K562 (cell line): Measurements from ENCODE around the gene SPEG. TPM values are rescaled to one million over a fixed set of nuclear protein-coding genes. Genes with fewer than 3 reads are reported as not detected.
A peak's percentile ranks its signal among the peaks of the same experiment; 100 is the strongest.

Experiments used
- ATAC-seq: fragments of 200-7000 bp; cut with Tn5 transposase; 3 replicates; pipeline ENCODE4 v1.9.1; 2020; ENCODE audit warnings: moderate library complexity
- BruUV-seq: library from RNA; stranded (reverse); fragments of 400-500 nt; replicated peaks from 2 replicates; lab custom pipeline; 2021; lab: Mats Ljungman, UMichigan
- CTCF ChIA-PET: fragments of 300-600 bp; formaldehyde crosslinking; extraction: SDS; loops from one replicate; lab custom pipeline; 2021; ENCODE audit warnings: low intra/inter-chr PET ratio; lab: Yijun Ruan, JAX
- POLR2A ChIA-PET: fragments of 300-600, 350-650 bp; sonication (Branson Sonifier 250); formaldehyde crosslinking; extraction: SDS; loops from one replicate; lab custom pipeline; 2021; ENCODE audit warnings: antibody characterized with exemption, inconsistent platforms; lab: Yijun Ruan, JAX
- DNase-seq, 4 experiments: peaks; one replicate each; pipeline versions ENCODE4 v3.0.0 to v3.0.0-alpha.2; 2011 to 2018; ENCODE audit warnings: low spot score in 3 of 4, mixed read lengths in 3 of 4; ENCODE audit errors: extremely low read depth in 1 of 4
- FAIRE-seq: peaks from 2 replicates; lab custom pipeline; 2011; peaks lifted over from hg19 to GRCh38; lab: Jason Lieb, UNC
- H2AFZ ChIP-seq: 2 replicates; pipeline ENCODE4 v1.6.0; 2011; ENCODE audit warnings: low read depth, low read length, control low read depth, inconsistent platforms
- H3K27ac ChIP-seq: fragments of 200-600 bp; 3 replicates; pipeline ENCODE4 v1.8.0; 2011; ENCODE audit warnings: low read depth, mild to moderate bottlenecking, control low read depth, inconsistent platforms, low read length, moderate library complexity, mixed read lengths; ENCODE audit errors: extremely low read depth
- H3K27me3 ChIP-seq, 2 experiments: fragments of 300-600 bp in 1 of 2; 2 replicates in 1 of 2; 3 replicates in 1 of 2; pipeline versions ENCODE4 v1.6.0 to v1.8.0; 2011; ENCODE audit warnings: inconsistent platforms in 2 of 2, low read length in 2 of 2, mild to moderate bottlenecking in 1 of 2, mixed read lengths in 1 of 2, moderate library complexity in 1 of 2; ENCODE audit not compliant: control insufficient read depth in 2 of 2, insufficient read depth in 2 of 2
- H3K36me3 ChIP-seq: fragments of 300-600 bp; 3 replicates; pipeline ENCODE4 v1.8.0; 2011; ENCODE audit warnings: mild to moderate bottlenecking, low read length, inconsistent platforms; ENCODE audit not compliant: control insufficient read depth, insufficient read depth
- H3K4me1 ChIP-seq, 2 experiments: fragments of 200-600 bp in 1 of 2; replicated peaks in 1 of 2; 2 replicates in 1 of 2; 3 replicates in 1 of 2; pipeline versions ENCODE4 v1.5.1 to v1.8.0; 2011; ENCODE audit warnings: inconsistent platforms in 2 of 2, low read length in 2 of 2, mild to moderate bottlenecking in 1 of 2, mixed read lengths in 1 of 2, moderate library complexity in 1 of 2; ENCODE audit not compliant: control insufficient read depth in 2 of 2, insufficient read depth in 2 of 2
- H3K4me2 ChIP-seq: 2 replicates; pipeline ENCODE4 v1.6.1; 2011; ENCODE audit warnings: low read length, control low read depth, inconsistent platforms, mixed read lengths; ENCODE audit not compliant: insufficient read depth
- H3K4me3 ChIP-seq: fragments of 200-600 bp; sonication (generic), shearing (Covaris generic); 2 replicates; pipeline ENCODE4 v1.5.1; 2016; ENCODE audit warnings: control low read depth, inconsistent platforms
- H3K79me2 ChIP-seq: fragments of 200-600 bp; 3 replicates; pipeline ENCODE4 v1.8.0; 2011; ENCODE audit warnings: low read length, inconsistent platforms; ENCODE audit not compliant: control insufficient read depth, insufficient read depth
- H3K9ac ChIP-seq, 2 experiments: 2 replicates each; pipeline versions ENCODE4 v1.6.0 to v1.6.1; 2011; ENCODE audit warnings: low read depth in 2 of 2, low read length in 2 of 2, control low read depth in 1 of 2, inconsistent platforms in 1 of 2, mild to moderate bottlenecking in 1 of 2, mixed read lengths in 1 of 2; ENCODE audit not compliant: insufficient read depth in 1 of 2
- H3K9me1 ChIP-seq: one replicate; pipeline ENCODE4 v1.6.0; 2011; ENCODE audit warnings: inconsistent platforms, mild to moderate bottlenecking, low read length, moderate library complexity; ENCODE audit not compliant: control insufficient read depth, insufficient read depth
- H3K9me3 ChIP-seq: replicated peaks from 2 replicates; pipeline ENCODE4 v1.5.1; 2011; ENCODE audit warnings: low read depth, low read length, inconsistent platforms; ENCODE audit not compliant: control insufficient read depth, insufficient read depth
- H4K20me1 ChIP-seq: replicated peaks from 2 replicates; pipeline ENCODE4 v1.6.1; 2011; ENCODE audit warnings: low read length, inconsistent platforms, mixed read lengths; ENCODE audit not compliant: control insufficient read depth, insufficient read depth
- POLR2G ChIP-seq: fragments of 200-400 bp; formaldehyde crosslinking; IDR thresholded peaks from 2 replicates; pipeline ENCODE4 v1.6.1; 2017; ENCODE audit warnings: low read depth, mild to moderate bottlenecking, antibody characterized with exemption, low read length, moderate library complexity
- RBFOX2 ChIP-seq: fragments of 200-400 bp; formaldehyde crosslinking; IDR thresholded peaks from 2 replicates; pipeline ENCODE4 v1.6.1; 2017; ENCODE audit warnings: low read depth, mild to moderate bottlenecking, low read length, moderate library complexity
- TAL1 ChIP-seq: fragments of 450-650 bp; IDR thresholded peaks from 2 replicates; pipeline ENCODE4 v1.6.1; 2016; ENCODE audit warnings: mild to moderate bottlenecking
- WGBS: fragments of 100-300 bp; shearing (Covaris generic); methylation state at CpG from one replicate; pipeline ENCODE4 v1.1.6; 2016; ENCODE audit warnings: low coverage, mixed read lengths; ENCODE audit not compliant: insufficient coverage; ENCODE audit errors: missing lambda C conversion rate; 5-methylcytosine and 5-hydroxymethylcytosine counted together
- in situ Hi-C: fragments of 300-500 bp; cut with MboI; formaldehyde crosslinking; loops from 4 replicates; pipeline ENCODE4 v1.15.0; 2018; ENCODE audit warnings: inconsistent platforms, mixed read lengths
- intact Hi-C: fragments of 100-400 bp; cut with micrococcal nuclease; formaldehyde crosslinking; loops from 2 replicates; pipeline ENCODE4 v1.14.2; 2022
- polyA plus RNA-seq, 8 experiments: library from polyadenylated mRNA; depleted of rRNA in 4 of 8; stranded (reverse) in 5 of 8; unstranded in 3 of 8; fragments of >200 nt; fragmentation: Nextera tagmentation in 2 of 8; fragmentation: Illumina TruSeq in 1 of 8; extraction: Ambion mirVana in 2 of 8; extraction: Trizol in 1 of 8; gene quantifications; 2 replicates each; pipeline versions ENCODE4 v1.2.1 to v1.2.3, GENCODE V29; 2011 to 2014; ENCODE audit warnings: inconsistent platforms in 1 of 8, missing spikeins in 1 of 8
- total RNA-seq, 7 experiments: library from RNA; depleted of rRNA in 6 of 7; stranded (reverse); fragments of >200 nt in 6 of 7; fragmentation: Illumina TruSeq in 2 of 7; extraction: Trizol in 2 of 7; gene quantifications; 2 replicates each; pipeline versions ENCODE4 v1.2.1 to v1.2.3, GENCODE V29; 2011 to 2021; ENCODE audit warnings: low replicate concordance in 1 of 7

SPEG gene
- total and polyA plus RNA-seq, 9 of the 15 experiments (the other 6 are each of a cell fraction or from before 2014, with no cell fraction given), result 0.49 to 8.7 (median 3.0) TPM

GRCh38 chr2:219506802-219507526, 72.3 kb downstream of the SPEG start:
- H3K4me1 ChIP-seq, result peaks cover 53 to 75% of the 10 kb centered on the region in 2 experiments
- H2AFZ ChIP-seq, result no peak overlapping the region
- no peaks in the 10 kb centered on the region for H3K27me3 ChIP-seq
- POLR2A ChIA-PET, result interaction anchor here (1.3 to 3.4 kb wide), 3 partner anchors 7 to 13 kb away, joined by 3 to 37 read pairs (median 7); partner anchors contain the start of gene GMPPA
- peak overlapping the region in 1 of 2 experiments; percentile 53; a peak in 2 of 4 replicates for H3K9ac ChIP-seq
- no peak for DNase-seq
- H3K4me3 ChIP-seq, result no peak overlapping the region
- TF ChIP-seq TAL1 (no peak), POLR2G (0 out of 2 replicates have a peak, but pooled peaks have one; percentile 23), RBFOX2 (peak; percentile 8; the same call in 1 of the 2 replicates)
- TF ChIP-seq, all 486 proteins: peak for 2
- 85% methylated on average over 12 of the region's 17 CpGs for WGBS
- Histone ChIP-seq H3K27ac (no peak overlapping the region), H3K36me3 (peaks cover 50% of the 10 kb centered on the region; the same call in 2 of the 3 replicates), H3K9me3 (no peaks in the 10 kb centered on the region), H4K20me1 (no peaks in the 10 kb centered on the region), H3K9me1 (no peaks in the 10 kb centered on the region), H3K79me2 (peaks cover 13% of the 10 kb centered on the region), H3K4me2 (no peak overlapping the region)
- CTCF ChIA-PET, result no interaction called here
- FAIRE-seq (no peak), ATAC-seq (no peak)
- intact Hi-C loops, result no loop called here
- no TSS peak for BruUV-seq
- in situ Hi-C loops, result no loop called here
